Osteoblast (primary cell): ENCODE data around the gene LHX2. TPM values are rescaled to one million over a fixed set of nuclear protein-coding genes. Genes with fewer than 3 reads are reported as not detected.

Experiments used
- DNase-seq: peaks from one replicate; pipeline ENCODE4 v3.0.0; 2011; ENCODE audit warnings: low spot score, mixed read lengths; ENCODE audit not compliant: insufficient read length; ENCODE audit errors: missing footprints
- H2AFZ ChIP-seq: 2 replicates; pipeline ENCODE4 v1.6.0; 2011; ENCODE audit warnings: mild to moderate bottlenecking, low read length
- H3K27ac ChIP-seq: 2 replicates; pipeline ENCODE4 v1.5.1; 2011; ENCODE audit warnings: mild to moderate bottlenecking, low read depth, low read length, moderate library complexity
- H3K27me3 ChIP-seq: 2 replicates; pipeline ENCODE4 v1.6.0; 2012; ENCODE audit warnings: mild to moderate bottlenecking, control low read depth, inconsistent platforms, low read length, moderate library complexity; ENCODE audit not compliant: insufficient read depth
- H3K36me3 ChIP-seq: 2 replicates; pipeline ENCODE4 v1.5.1; 2011; ENCODE audit warnings: mild to moderate bottlenecking, low read length, control low read depth, moderate library complexity; ENCODE audit not compliant: insufficient read depth
- H3K4me1 ChIP-seq: 2 replicates; pipeline ENCODE4 v1.5.1; 2011; ENCODE audit warnings: mild to moderate bottlenecking, low read length, control low read depth, moderate library complexity; ENCODE audit not compliant: insufficient read depth
- H3K4me2 ChIP-seq: 2 replicates; pipeline ENCODE4 v1.6.0; 2011; ENCODE audit warnings: mild to moderate bottlenecking, low read length; ENCODE audit not compliant: insufficient read depth
- H3K4me3 ChIP-seq: fragments of 200-600 bp; sonication (generic); 3 replicates; pipeline ENCODE4 v1.5.1; 2012; ENCODE audit warnings: mild to moderate bottlenecking, low read length, inconsistent platforms; ENCODE audit not compliant: insufficient read depth
- H3K79me2 ChIP-seq: 2 replicates; pipeline ENCODE4 v1.6.0; 2012; ENCODE audit warnings: mild to moderate bottlenecking, low read length, control low read depth, inconsistent platforms; ENCODE audit not compliant: insufficient read depth
- H3K9me3 ChIP-seq: 2 replicates; pipeline ENCODE4 v1.5.1; 2011; ENCODE audit warnings: low read depth, low read length, control low read depth
- H4K20me1 ChIP-seq: 2 replicates; pipeline ENCODE4 v1.6.0; 2012; ENCODE audit warnings: mild to moderate bottlenecking, low read length, control low read depth; ENCODE audit not compliant: insufficient read depth
- CTCF ChIP-seq: IDR thresholded peaks from 2 replicates; pipeline ENCODE4 v1.5.1; 2011; ENCODE audit warnings: mild to moderate bottlenecking, low read depth, low read length, moderate library complexity; ENCODE audit errors: extremely low read depth
- total RNA-seq: library from RNA; depleted of rRNA; stranded (reverse); fragments of >200 nt; gene quantifications from 2 replicates; pipeline ENCODE4 v1.2.3, GENCODE V29; 2012

Gene LHX2
- total RNA-seq, 1 donor = not detected

GRCh38 chr9:124066783-124067577 is 55.4 kb downstream of the LHX2 start:
- no peaks in the 10 kb centered on the region for H4K20me1 ChIP-seq
- H3K4me3 ChIP-seq = no peak overlapping the region
- peaks cover 33% of the 10 kb centered on the region for H3K27me3 ChIP-seq
- DNase-seq = no peak
- no peaks in the 10 kb centered on the region for H3K36me3 ChIP-seq
- H3K27ac ChIP-seq = no peak overlapping the region
- no peak for TF ChIP-seq CTCF
- no peaks in the 10 kb centered on the region for H3K4me1 ChIP-seq
- no peak overlapping the region for H2AFZ ChIP-seq
- no peaks in the 10 kb centered on the region for H3K79me2 ChIP-seq
- no peak overlapping the region for H3K4me2 ChIP-seq
- no peaks in the 10 kb centered on the region for H3K9me3 ChIP-seq

GRCh38 chr9:124068251-124068650 is 56.7 kb downstream of the LHX2 start:
- Histone ChIP-seq H3K4me3 (no peak overlapping the region), H3K79me2 (no peaks in the 10 kb centered on the region), H3K4me1 (no peaks in the 10 kb centered on the region), H3K27me3 (peaks cover 36% of the 10 kb centered on the region), H3K4me2 (no peak overlapping the region), H2AFZ (no peak overlapping the region), H4K20me1 (no peaks in the 10 kb centered on the region), H3K36me3 (no peaks in the 10 kb centered on the region), H3K9me3 (no peaks in the 10 kb centered on the region), H3K27ac (no peak overlapping the region)
- no peak for TF ChIP-seq CTCF
- no peak for DNase-seq

GRCh38 chr9:124074746-124075145 is 63.2 kb downstream of the LHX2 start:
- no peak for TF ChIP-seq CTCF
- Histone ChIP-seq H3K36me3 (no peaks in the 10 kb centered on the region), H2AFZ (no peak overlapping the region), H4K20me1 (no peaks in the 10 kb centered on the region), H3K4me3 (no peak overlapping the region), H3K79me2 (no peaks in the 10 kb centered on the region), H3K9me3 (no peaks in the 10 kb centered on the region), H3K4me2 (no peak overlapping the region), H3K4me1 (peaks cover 14% of the 10 kb centered on the region), H3K27me3 (peaks cover 48% of the 10 kb centered on the region), H3K27ac (no peak overlapping the region)
- no peak for DNase-seq

GRCh38 chr9:124075761-124076160 is 64.2 kb downstream of the LHX2 start:
- Histone ChIP-seq H3K27ac (no peak overlapping the region), H4K20me1 (no peaks in the 10 kb centered on the region), H3K4me2 (no peak overlapping the region), H3K4me3 (no peak overlapping the region), H3K4me1 (peaks cover 14% of the 10 kb centered on the region), H2AFZ (no peak overlapping the region), H3K79me2 (no peaks in the 10 kb centered on the region), H3K27me3 (peaks cover 43% of the 10 kb centered on the region), H3K36me3 (no peaks in the 10 kb centered on the region), H3K9me3 (no peaks in the 10 kb centered on the region)
- no peak for DNase-seq
- TF ChIP-seq CTCF = no peak
